Trophoblast cell (in vitro differentiated cells and primary cell): Measurements from ENCODE around the gene FCER2.

ENCODE experiments used
- DNase-seq, 2 donors: peaks; one replicate each; pipeline ENCODE4 v3.0.0-alpha.2; 2016
- H2AFZ ChIP-seq: 2 replicates; pipeline ENCODE4 v1.6.1; 2013; ENCODE audit warnings: low read length, moderate library complexity, mild to moderate bottlenecking; ENCODE audit not compliant: insufficient read depth, poor library complexity
- H2AK5ac ChIP-seq: 2 replicates; pipeline ENCODE4 v1.6.1; 2013; ENCODE audit warnings: mild to moderate bottlenecking, low read length
- H2BK120ac ChIP-seq: 2 replicates; pipeline ENCODE4 v1.6.1; 2013; ENCODE audit warnings: low read length, mild to moderate bottlenecking, moderate library complexity; ENCODE audit not compliant: insufficient read depth, poor library complexity
- H2BK12ac ChIP-seq: 2 replicates; pipeline ENCODE4 v1.6.1; 2013; ENCODE audit warnings: mild to moderate bottlenecking, low read length, moderate library complexity
- H2BK5ac ChIP-seq: 2 replicates; pipeline ENCODE4 v1.6.1; 2013; ENCODE audit warnings: low read length, low read depth, moderate library complexity, mild to moderate bottlenecking; ENCODE audit not compliant: poor library complexity
- H3K14ac ChIP-seq: 2 replicates; pipeline ENCODE4 v1.6.1; 2013; ENCODE audit warnings: mild to moderate bottlenecking, low read length
- H3K18ac ChIP-seq: 2 replicates; pipeline ENCODE4 v1.6.1; 2013; ENCODE audit warnings: mild to moderate bottlenecking, low read length
- H3K23ac ChIP-seq: 2 replicates; pipeline ENCODE4 v1.6.1; 2013; ENCODE audit warnings: low read length
- H3K27ac ChIP-seq: 2 replicates; pipeline ENCODE4 v1.5.1; 2013; ENCODE audit warnings: low read depth, mild to moderate bottlenecking, inconsistent platforms, low read length, moderate library complexity
- H3K27me3 ChIP-seq: 2 replicates; pipeline ENCODE4 v1.6.1; 2013; ENCODE audit warnings: inconsistent platforms, mild to moderate bottlenecking, low read length, moderate library complexity; ENCODE audit not compliant: insufficient read depth
- H3K36me3 ChIP-seq, 2 experiments: 1 replicate in 1 of 2; 2 replicates in 1 of 2; pipeline ENCODE4 v1.6.1; 2013; ENCODE audit warnings: low read length in 2 of 2, mild to moderate bottlenecking in 2 of 2, moderate library complexity in 1 of 2; ENCODE audit not compliant: insufficient read depth in 2 of 2, control insufficient read depth in 1 of 2
- H3K4ac ChIP-seq: 2 replicates; pipeline ENCODE4 v1.6.1; 2013; ENCODE audit warnings: low read depth, mild to moderate bottlenecking, low read length, moderate library complexity
- H3K4me1 ChIP-seq, 2 experiments: 1 replicate in 1 of 2; 2 replicates in 1 of 2; pipeline ENCODE4 v1.6.1; 2013; ENCODE audit warnings: low read length in 2 of 2, mild to moderate bottlenecking in 2 of 2, moderate library complexity in 1 of 2; ENCODE audit not compliant: insufficient read depth in 2 of 2, control insufficient read depth in 1 of 2
- H3K4me2 ChIP-seq: 2 replicates; pipeline ENCODE4 v1.6.1; 2013; ENCODE audit warnings: inconsistent platforms, mild to moderate bottlenecking, low read length, moderate library complexity
- H3K4me3 ChIP-seq: 2 replicates; pipeline ENCODE4 v1.5.1; 2013; ENCODE audit warnings: mild to moderate bottlenecking, low read depth, low read length, inconsistent platforms
- H3K79me1 ChIP-seq: one replicate; pipeline ENCODE4 v1.6.1; 2013; ENCODE audit warnings: low read length
- H3K79me2 ChIP-seq: 2 replicates; pipeline ENCODE4 v1.6.1; 2013; ENCODE audit warnings: low read length, mild to moderate bottlenecking; ENCODE audit not compliant: control insufficient read depth, insufficient read depth, poor library complexity
- H3K9ac ChIP-seq: 2 replicates; pipeline ENCODE4 v1.6.1; 2013; ENCODE audit warnings: mild to moderate bottlenecking, low read length
- H3K9me3 ChIP-seq: 2 replicates; pipeline ENCODE4 v1.6.1; 2013; ENCODE audit warnings: low read depth, mild to moderate bottlenecking, control low read depth, inconsistent platforms, low read length; ENCODE audit not compliant: insufficient read depth
- H4K12ac ChIP-seq: 2 replicates; pipeline ENCODE4 v1.6.1; 2013; ENCODE audit warnings: low read depth, mild to moderate bottlenecking, low read length, moderate library complexity
- H4K8ac ChIP-seq: 2 replicates; pipeline ENCODE4 v1.6.1; 2013; ENCODE audit warnings: low read depth, mild to moderate bottlenecking, low read length, moderate library complexity
- H4K91ac ChIP-seq: one replicate; pipeline ENCODE4 v1.6.1; 2013; ENCODE audit warnings: low read depth, mild to moderate bottlenecking, low read length, moderate library complexity
- WGBS: extraction: QIAGEN DNeasy Blood & Tissue Kit; methylation state at CpG from one replicate; pipeline ENCODE4 v1.1.7; 2013; ENCODE audit warnings: missing lambda C conversion rate; ENCODE audit not compliant: insufficient read length, insufficient coverage; ENCODE audit errors: extremely low coverage; 5-methylcytosine and 5-hydroxymethylcytosine counted together

Gene FCER2

GRCh38 chr19:7718668-7719067 lies 16.7 kb upstream of the FCER2 start:
- Histone ChIP-seq H2AK5ac (no peak overlapping the region), H4K8ac (no peak overlapping the region), H2BK12ac (no peak overlapping the region), H3K23ac (no peak overlapping the region), H3K79me1 (no peaks in the 10 kb centered on the region), H4K12ac (no peak overlapping the region), H2AFZ (no peak overlapping the region), H3K9me3 (no peaks in the 10 kb centered on the region), H3K4me2 (no peak overlapping the region), H3K79me2 (no peaks in the 10 kb centered on the region), H3K4ac (no peak overlapping the region), H3K36me3 (no peaks in the 10 kb centered on the region), H3K4me1 (no peaks in the 10 kb centered on the region), H3K14ac (no peak overlapping the region), H3K18ac (no peak overlapping the region), H2BK120ac (no peak overlapping the region), H3K4me3 (no peak overlapping the region), H2BK5ac (no peak overlapping the region), H3K27ac (no peak overlapping the region), H4K91ac (no peak overlapping the region), H3K9ac (no peak overlapping the region), H3K27me3 (no peaks in the 10 kb centered on the region)
- no CpG with 5 or more reads among the region's 8 CpGs for WGBS
- no peak for DNase-seq

GRCh38 chr19:7716762-7717161 lies 14.8 kb upstream of the FCER2 start:
- Histone ChIP-seq H3K9ac (no peak overlapping the region), H3K79me2 (no peaks in the 10 kb centered on the region), H3K4me2 (no peak overlapping the region), H3K36me3 (no peaks in the 10 kb centered on the region), H3K79me1 (no peaks in the 10 kb centered on the region), H4K91ac (no peak overlapping the region), H2BK5ac (no peak overlapping the region), H3K27ac (no peak overlapping the region), H4K12ac (no peak overlapping the region), H2BK12ac (no peak overlapping the region), H3K4ac (no peak overlapping the region), H3K14ac (no peak overlapping the region), H4K8ac (no peak overlapping the region), H3K23ac (no peak overlapping the region), H3K18ac (no peak overlapping the region), H3K4me1 (no peaks in the 10 kb centered on the region), H2AK5ac (no peak overlapping the region), H3K4me3 (no peak overlapping the region), H2BK120ac (no peak overlapping the region), H3K9me3 (no peaks in the 10 kb centered on the region), H3K27me3 (no peaks in the 10 kb centered on the region), H2AFZ (no peak overlapping the region)
- no peak for DNase-seq
- no CpG with 5 or more reads among the region's 1 CpG for WGBS

- no peaks in the 10 kb centered on the region for H3K4me1 ChIP-seq
- no peak for DNase-seq
- no peak overlapping the region for H4K91ac ChIP-seq
- H2BK12ac ChIP-seq = no peak overlapping the region
- H3K18ac ChIP-seq = no peak overlapping the region
- no peak overlapping the region for H2BK5ac ChIP-seq
- WGBS = no CpG with 5 or more reads among the region's 1 CpG
- H2AK5ac ChIP-seq = no peak overlapping the region
- H3K14ac ChIP-seq = no peak overlapping the region
- no peak overlapping the region for H3K9ac ChIP-seq
- H3K27me3 ChIP-seq = no peaks in the 10 kb centered on the region
- no peak overlapping the region for H3K4me3 ChIP-seq
- no peak overlapping the region for H4K12ac ChIP-seq
- H3K23ac ChIP-seq = no peak overlapping the region
- H3K79me2 ChIP-seq = no peaks in the 10 kb centered on the region
- no peak overlapping the region for H3K4ac ChIP-seq
- H3K4me2 ChIP-seq = no peak overlapping the region
- H2AFZ ChIP-seq = no peak overlapping the region
- H3K79me1 ChIP-seq = no peaks in the 10 kb centered on the region
- H3K27ac ChIP-seq = no peak overlapping the region
- H3K36me3 ChIP-seq = no peaks in the 10 kb centered on the region
- H4K8ac ChIP-seq = no peak overlapping the region
- H3K9me3 ChIP-seq = no peaks in the 10 kb centered on the region
- H2BK120ac ChIP-seq = no peak overlapping the region
Observed at GRCh38 chr19:7715671-7716070, 13.7 kb upstream of the FCER2 start.

- WGBS = no CpG with 5 or more reads among the region's 5 CpGs
- no peaks in the 10 kb centered on the region for H3K36me3 ChIP-seq
- no peak overlapping the region for H4K91ac ChIP-seq
- no peak overlapping the region for H3K4me2 ChIP-seq
- H3K14ac ChIP-seq = no peak overlapping the region
- H4K8ac ChIP-seq = no peak overlapping the region
- no peak overlapping the region for H2BK120ac ChIP-seq
- H2AFZ ChIP-seq = no peak overlapping the region
- H3K4me1 ChIP-seq = no peaks in the 10 kb centered on the region
- H3K9me3 ChIP-seq = no peaks in the 10 kb centered on the region
- H3K18ac ChIP-seq = no peak overlapping the region
- no peaks in the 10 kb centered on the region for H3K27me3 ChIP-seq
- no peak overlapping the region for H3K23ac ChIP-seq
- no peak overlapping the region for H3K4me3 ChIP-seq
- H3K79me1 ChIP-seq = no peaks in the 10 kb centered on the region
- no peak for DNase-seq
- no peak overlapping the region for H4K12ac ChIP-seq
- H3K79me2 ChIP-seq = no peaks in the 10 kb centered on the region
- H2BK12ac ChIP-seq = no peak overlapping the region
- H2AK5ac ChIP-seq = no peak overlapping the region
- no peak overlapping the region for H3K4ac ChIP-seq
- no peak overlapping the region for H2BK5ac ChIP-seq
- no peak overlapping the region for H3K9ac ChIP-seq
- H3K27ac ChIP-seq = no peak overlapping the region
Observed at GRCh38 chr19:7710616-7711015, 8.7 kb upstream of the FCER2 start.
